ENCODE measurements around the gene FBLIM1. TPM values are rescaled to one million over a fixed set of nuclear protein-coding genes. Genes with fewer than 3 reads are reported as not detected.

Gene FBLIM1
- total RNA-seq, 1 experiment from 2014 or later, result 6.0 TPM

DNA sequence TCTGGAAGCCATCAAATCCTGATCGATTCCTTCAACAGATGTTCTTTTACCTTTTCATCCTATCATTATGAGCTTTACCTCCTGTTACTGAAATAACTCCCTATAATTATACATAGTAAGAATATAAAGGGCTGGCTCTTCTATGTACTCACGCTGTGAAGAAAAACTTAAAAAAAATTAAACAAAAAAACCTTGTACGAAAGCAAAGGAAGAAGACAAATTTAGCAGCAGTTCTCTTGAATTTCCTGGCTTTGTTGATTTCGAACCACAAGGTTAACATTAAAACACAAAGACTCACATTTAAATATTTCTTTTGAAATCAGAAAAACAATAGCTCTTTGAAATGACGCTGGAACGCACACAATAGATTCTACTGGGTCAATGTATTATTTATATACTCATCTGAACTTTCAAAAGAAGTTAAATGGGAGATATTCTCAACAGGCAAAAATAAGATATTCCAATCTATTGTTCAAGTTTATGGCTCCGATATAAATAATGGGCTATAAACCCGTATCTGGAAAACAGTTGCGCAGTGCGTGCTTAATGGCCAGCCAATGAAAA is 75.3 kb downstream of the FBLIM1 start:
- BruUV-seq (replicated peaks), result no TSS peak
- Histone ChIP-seq H3K4me3 (replicated peaks in 1 of 2; ENCODE audit: low read depth in 1 of 2, low read length in 2 of 2) (peak overlapping the region; percentile 57 to 67), H3K4me1 (ENCODE audit: control insufficient read depth in 1 of 2, insufficient read depth in 2 of 2, low read length in 2 of 2) (peaks cover 17 to 57% of the 10 kb centered on the region in 2 experiments), H3K79me2 (ENCODE audit: insufficient read depth, low read length) (no peaks in the 10 kb centered on the region), H3K36me3 (ENCODE audit: control insufficient read depth in 1 of 2, insufficient read depth in 2 of 2, low read length in 2 of 2) (no peaks in the 10 kb centered on the region), H4K20me1 (ENCODE audit: insufficient read depth) (no peaks in the 10 kb centered on the region), H3K27ac (ENCODE audit: low read depth, low read length) (peak overlapping the region; percentile 99), H3K9me2 (ENCODE audit: insufficient read depth) (no peaks in the 10 kb centered on the region), H2AFZ (ENCODE audit: low read depth, low read length, poor library complexity, severe bottlenecking) (peak overlapping the region; percentile 87), H3K27me3 (ENCODE audit: insufficient read depth, low read length) (no peaks in the 10 kb centered on the region), H3K9ac (ENCODE audit: low read length) (peak overlapping the region; percentile 87), H3K9me3 (ENCODE audit: control insufficient read depth in 1 of 2, insufficient read depth in 1 of 2, low read depth in 1 of 2, low read length in 2 of 2) (no peaks in the 10 kb centered on the region), H3K4me2 (ENCODE audit: low read length) (peak overlapping the region; percentile 83)
- ChIA-PET CTCF (interaction anchor here (1.9 to 3.4 kb wide), 2 partner anchors 11 to 18 kb away, joined by 7 to 33 read pairs; no protein-coding TSS in a partner anchor), RAD21 (ENCODE audit: low non-redundant PET in 1 of 2, low total read pairs in 2 of 2, uncharacterized antibody in 2 of 2, unreplicated experiment in 2 of 2) (interaction anchor here in 1 of 2 experiments (0.7 kb wide), 1 partner anchor 11 kb away, joined by 3 read pairs; no protein-coding TSS in a partner anchor), POLR2A (interaction anchor here (0.8 to 2.4 kb wide), 9 partner anchors 10 to 42 kb away, joined by 3 to 13 read pairs (median 6); partner anchors contain the start of genes SPEN and UQCRHL)
- ATAC-seq (no peak), DNase-seq (ENCODE audit: low read depth, low spot score) (no peak)
- intact Hi-C loops (cut with micrococcal nuclease), result loop anchor here (1.0 to 2.0 kb wide), 2 partner anchors 15 to 35 kb away; no protein-coding TSS in a partner anchor
- TF ChIP-seq POLR2A (IDR thresholded peaks at IDR 0.05; ENCODE audit: borderline replicate concordance, extremely low read depth, insufficient read depth, insufficient read length) (no peak), POLR2AphosphoS5 (IDR thresholded peaks at IDR 0.05; ENCODE audit: low read depth, low read length) (0 out of 2 replicates have a peak, but pooled peaks have one; percentile 43), SP1 (IDR thresholded peaks at IDR 0.05; ENCODE audit: low read depth) (no peak), ZNF274 (IDR thresholded peaks at IDR 0.05; ENCODE audit: low read depth, low read length) (no peak), ELF1 (IDR thresholded peaks at IDR 0.05; ENCODE audit: borderline replicate concordance, low read depth) (no peak), FOSL1 (IDR thresholded peaks at IDR 0.05; ENCODE audit: low read depth) (no peak), EZH2phosphoT487 (IDR thresholded peaks at IDR 0.05; ENCODE audit: borderline replicate concordance) (no peak)
- TF ChIP-seq, protein P1, sequence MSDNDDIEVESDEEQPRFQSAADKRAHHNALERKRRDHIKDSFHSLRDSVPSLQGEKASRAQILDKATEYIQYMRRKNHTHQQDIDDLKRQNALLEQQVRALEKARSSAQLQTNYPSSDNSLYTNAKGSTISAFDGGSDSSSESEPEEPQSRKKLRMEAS (IDR thresholded peaks at IDR 0.05), result no peak

All from HCT116 (cell line).